Stomach (tissue), 4 donors: Measurements from ENCODE around the gene SLMAP.

ENCODE experiments used
- CTCF ChIP-seq, 7 experiments: fragments of 450-650 bp in 4 of 7; fragments of 200-600 bp in 3 of 7; sonication (generic) in 3 of 7; IDR thresholded peaks; one replicate each; pipeline ENCODE4 v1.5.1; 2016 to 2019; ENCODE audit warnings: antibody characterized with exemption in 7 of 7, control low read depth in 2 of 7, mild to moderate bottlenecking in 1 of 7
- EP300 ChIP-seq: sonication (generic); formaldehyde crosslinking; IDR thresholded peaks from one replicate; pipeline ENCODE4 v1.6.1; 2017; ENCODE audit warnings: antibody characterized with exemption

GRCh38 chr3:57876632-57877031 lies 120.5 kb downstream of the SLMAP start:
- no peak for TF ChIP-seq CTCF (IDR thresholded peaks at IDR 0.05)
- TF ChIP-seq EP300: no peak
